Fibroblast of the conjunctiva (primary cell): Measurements from ENCODE around the gene TEDC2.
"Not testable (repeated sequence)": the region's sequence is repeated elsewhere in the genome, so short reads cannot be mapped to it uniquely, and the experiment has no call there.

Source experiments
- DNase-seq: peaks from one replicate; pipeline ENCODE4 v3.0.0-alpha.2; 2010; ENCODE audit warnings: low read depth

The TEDC2 gene, protein sequence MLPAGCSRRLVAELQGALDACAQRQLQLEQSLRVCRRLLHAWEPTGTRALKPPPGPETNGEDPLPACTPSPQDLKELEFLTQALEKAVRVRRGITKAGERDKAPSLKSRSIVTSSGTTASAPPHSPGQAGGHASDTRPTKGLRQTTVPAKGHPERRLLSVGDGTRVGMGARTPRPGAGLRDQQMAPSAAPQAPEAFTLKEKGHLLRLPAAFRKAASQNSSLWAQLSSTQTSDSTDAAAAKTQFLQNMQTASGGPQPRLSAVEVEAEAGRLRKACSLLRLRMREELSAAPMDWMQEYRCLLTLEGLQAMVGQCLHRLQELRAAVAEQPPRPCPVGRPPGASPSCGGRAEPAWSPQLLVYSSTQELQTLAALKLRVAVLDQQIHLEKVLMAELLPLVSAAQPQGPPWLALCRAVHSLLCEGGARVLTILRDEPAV

GRCh38 chr16:2459647-2460390 lies at the start of gene TEDC2:
TSS of gene TEDC2 (plus strand) at chr16:2460109. CDS start at chr16:2460145, 36 bp downstream.
- DNase-seq = peak; percentile 85

DNA sequence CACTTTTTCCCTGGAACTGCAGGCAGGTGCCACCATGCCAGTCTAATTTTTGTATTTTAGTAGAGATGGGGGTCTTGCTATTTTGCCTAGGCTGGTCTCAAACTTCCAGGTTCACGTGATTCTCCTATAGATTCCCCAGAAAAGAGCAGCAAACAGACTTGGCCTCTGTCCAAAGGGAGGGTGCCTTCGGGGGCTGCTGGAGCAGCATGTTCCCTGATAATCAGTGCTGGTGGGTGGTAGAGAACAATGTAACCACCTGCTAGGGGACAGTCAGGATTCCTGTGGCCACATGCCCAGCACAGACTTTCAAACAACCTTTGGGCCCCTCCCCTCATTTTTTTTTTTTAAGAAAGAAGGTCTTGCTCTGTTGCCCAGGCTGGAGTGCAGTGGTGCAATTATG lies 44.8 kb upstream of the TEDC2 start:
- no peak for DNase-seq

- no peak for DNase-seq
Measured at GRCh38 chr16:2420035-2420434, 39.9 kb upstream of the TEDC2 start.

DNA sequence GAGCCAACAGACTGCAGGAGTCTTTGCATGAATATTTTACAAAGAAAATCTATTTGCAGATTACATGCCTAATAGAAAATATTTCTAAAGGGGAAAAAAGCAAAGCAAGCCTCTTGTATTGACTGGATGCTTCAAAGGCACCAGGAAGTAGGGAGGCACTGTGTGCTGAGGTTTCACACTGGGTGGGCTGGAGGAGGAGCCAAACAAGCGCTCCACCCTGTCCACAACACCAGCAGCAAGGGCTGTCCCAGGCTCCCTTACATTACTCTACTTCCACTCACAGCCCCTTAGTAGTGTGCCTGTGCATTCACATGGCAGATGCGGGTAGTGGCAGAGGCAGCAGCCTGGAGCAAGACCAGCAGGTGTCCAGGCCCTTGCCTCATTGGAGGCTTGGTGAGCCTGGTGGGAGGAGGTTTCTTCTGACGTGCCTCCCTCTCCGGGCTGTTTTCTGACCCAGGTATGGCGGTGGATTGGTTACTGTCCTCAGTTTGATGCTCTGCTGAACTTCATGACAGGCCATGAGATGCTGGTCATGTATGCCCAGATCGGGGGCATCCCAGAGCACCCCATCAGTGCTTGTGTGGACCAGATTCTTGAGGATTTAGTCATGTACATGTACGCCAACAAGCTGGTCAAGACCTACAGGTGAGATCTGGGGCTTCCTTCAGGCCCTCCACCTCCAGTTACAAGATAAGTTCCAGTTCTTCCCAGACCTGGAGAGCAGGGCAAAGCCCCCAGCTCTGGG lies 37.6 kb upstream of the TEDC2 start:
- no peak for DNase-seq

GRCh38 chr16:2424061-2425007 lies 35.6 kb upstream of the TEDC2 start:
- no peak for DNase-seq

DNA sequence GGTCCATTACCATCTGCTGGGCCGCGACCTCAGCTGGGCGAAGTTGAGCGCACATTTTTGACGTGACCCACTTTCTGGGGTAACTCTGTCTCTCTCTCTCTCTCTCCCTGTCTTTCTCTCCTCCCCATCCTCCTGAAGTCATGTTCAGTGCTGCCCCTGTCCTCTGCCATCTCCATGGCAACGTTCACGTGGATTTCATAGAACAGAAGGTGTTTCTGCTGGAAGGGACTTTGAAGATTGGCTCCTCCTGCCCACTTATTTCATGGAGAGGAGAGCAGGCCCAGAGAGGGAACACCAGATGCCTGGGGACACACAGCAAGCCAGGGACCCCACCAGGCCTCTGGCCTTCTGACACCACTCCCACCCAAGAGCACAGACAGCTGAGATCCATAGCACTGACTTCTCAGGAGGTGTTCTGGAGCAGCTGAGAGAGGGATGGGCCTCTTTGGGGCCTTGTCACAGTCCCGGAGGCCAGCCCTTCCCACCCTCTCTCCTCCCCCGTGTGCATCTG lies 34.8 kb upstream of the TEDC2 start:
- no peak for DNase-seq

DNA sequence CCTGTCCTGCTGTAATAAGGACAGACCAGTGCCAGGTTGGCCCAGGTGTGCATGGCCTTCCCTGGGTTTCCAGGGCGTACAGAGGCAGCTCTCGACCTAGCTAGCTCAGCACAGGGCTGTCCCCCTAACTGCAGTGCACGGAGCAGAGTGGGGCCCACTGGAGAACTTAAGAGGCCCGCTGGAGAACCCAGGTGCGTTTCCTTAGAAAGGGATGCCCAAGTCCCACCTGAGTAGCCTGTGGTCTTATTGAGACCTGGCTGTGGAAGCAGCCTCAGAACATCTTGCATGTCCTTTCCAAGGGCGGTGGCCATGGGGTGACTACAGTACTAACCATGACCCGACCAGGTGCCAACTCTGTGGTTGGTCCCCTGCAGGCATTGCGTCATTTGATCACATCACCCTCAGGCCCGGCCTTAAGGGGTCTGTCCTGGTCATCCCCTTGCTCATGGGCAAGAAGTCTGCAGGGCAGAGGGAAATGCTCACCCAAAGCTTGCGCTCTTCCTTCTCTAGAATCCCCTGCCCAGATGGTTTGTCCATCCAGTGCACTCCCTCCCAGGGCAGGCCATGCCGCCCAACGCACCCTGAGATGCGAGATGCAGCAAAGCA lies 34.0 kb upstream of the TEDC2 start:
- DNase-seq = no peak

DNA sequence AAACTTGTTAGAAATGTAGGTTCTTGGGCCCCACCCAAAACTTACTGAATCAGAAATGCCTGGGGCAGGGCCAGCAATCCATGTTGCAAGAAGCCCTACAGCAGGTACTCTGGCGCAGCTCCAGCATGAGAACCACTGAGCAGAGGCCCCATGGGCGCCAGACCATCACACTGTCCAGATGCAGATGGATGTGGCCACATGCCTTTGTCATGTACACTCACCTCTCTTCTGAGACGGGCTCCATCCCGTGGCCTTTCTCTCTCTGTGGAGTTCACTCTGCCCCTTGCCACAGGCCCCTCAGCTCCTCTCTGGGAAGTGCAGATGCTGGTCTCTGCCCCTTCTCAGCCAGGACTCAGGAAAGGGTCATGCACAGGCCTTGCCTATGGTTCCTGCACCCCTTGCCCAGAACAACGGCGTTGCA lies 33.0 kb upstream of the TEDC2 start:
- no peak for DNase-seq

- DNase-seq = no peak
Measured at GRCh38 chr16:2427526-2427925, 32.4 kb upstream of the TEDC2 start.

DNA sequence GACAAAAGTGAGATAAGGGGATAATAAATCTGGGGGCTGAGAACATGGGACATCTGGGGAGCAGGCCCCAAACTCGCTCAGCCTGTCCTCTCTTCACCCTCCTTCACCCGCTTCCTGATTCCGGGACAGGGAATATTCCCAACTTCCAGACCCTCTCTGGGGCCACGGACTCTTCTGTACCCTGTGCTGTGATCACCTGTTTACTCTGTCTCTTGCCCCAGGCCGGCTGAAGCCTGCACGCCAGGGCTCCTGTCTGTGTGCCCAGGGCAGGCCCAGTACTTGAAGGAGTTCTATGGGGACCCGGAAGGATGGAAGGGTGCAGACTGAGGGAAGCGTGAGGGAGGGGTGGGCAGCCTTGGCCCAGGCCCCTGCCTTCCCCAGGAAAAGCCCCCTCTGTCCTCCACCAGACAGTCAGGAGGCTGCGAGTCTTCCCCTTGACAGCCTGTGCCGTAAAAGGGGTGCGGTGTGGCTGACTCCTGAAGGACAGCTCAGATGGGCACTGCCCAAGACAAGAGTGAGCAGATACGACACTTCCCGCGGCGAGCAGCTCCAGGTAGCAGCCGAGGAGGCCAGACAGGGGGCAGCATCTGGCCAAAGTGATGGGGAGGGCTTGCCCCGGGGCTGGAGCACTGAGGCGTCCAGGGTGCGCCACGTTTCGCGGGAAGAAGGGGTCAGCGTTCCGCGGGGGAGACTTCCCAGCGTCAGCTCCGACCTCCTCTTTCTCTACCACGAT lies 31.7 kb upstream of the TEDC2 start:
- no peak for DNase-seq

- DNase-seq = no peak
Measured at GRCh38 chr16:2428784-2429033, 31.2 kb upstream of the TEDC2 start.

- peak; percentile 90 for DNase-seq
Measured at GRCh38 chr16:2429034-2429770, 30.7 kb upstream of the TEDC2 start, which contains the start of gene CCNF. TSS of gene CCNF (plus strand) at chr16:2429447. CDS start at chr16:2429482, 35 bp downstream.

GRCh38 chr16:2429771-2430663 lies 29.9 kb upstream of the TEDC2 start:
- no peak for DNase-seq

DNA sequence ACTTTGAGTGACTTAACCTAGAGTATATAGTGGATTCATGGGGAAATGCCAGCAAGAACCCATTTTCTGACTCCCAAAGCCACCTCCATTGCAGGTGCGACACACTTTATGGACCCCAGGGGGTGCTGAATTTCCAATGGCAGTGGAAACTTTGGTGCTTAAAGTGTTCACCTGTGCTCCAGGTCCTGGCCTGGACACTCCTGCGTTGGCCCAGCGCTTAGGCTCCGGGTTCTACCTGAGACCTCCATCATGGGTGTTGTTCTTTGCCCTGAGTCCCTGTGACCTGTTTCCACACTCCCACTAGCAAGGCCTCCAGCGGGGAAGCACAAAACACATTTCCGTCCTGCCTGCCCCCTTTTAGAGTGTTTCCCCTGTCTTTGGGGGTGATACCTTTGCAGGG lies 27.6 kb upstream of the TEDC2 start:
- DNase-seq = no peak

DNA sequence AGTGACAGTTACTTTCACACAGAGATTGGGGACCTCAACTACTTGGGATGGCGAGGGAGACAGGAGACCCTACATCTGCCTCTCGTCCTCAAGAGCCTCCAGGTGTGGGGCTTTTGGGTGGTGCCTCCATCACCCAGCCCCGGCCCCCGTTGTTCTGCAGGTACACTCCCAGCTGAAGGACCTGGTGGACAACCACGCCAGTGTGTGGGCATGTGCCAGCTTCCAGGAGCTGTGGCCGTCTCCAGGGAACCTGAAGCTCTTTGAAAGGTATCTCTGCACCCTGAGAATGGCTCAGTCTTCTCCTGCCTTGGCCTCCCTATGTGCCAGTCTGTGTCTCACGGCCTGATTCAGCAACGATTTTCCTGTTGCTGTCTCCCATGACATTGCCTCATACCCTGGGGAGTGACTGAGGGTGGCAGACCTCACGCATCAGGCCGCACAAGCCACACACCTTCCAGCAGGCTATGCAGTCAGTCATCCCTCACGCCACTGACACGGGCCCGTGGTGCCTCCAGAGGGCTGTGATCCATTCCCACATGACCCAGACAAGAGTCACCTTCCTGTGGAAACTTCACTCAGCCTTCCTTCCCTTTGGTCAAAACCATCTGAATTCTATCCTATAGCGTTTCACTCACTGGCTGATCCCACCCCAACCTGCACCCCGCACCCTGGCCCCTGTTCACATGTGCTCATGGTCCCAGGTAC lies 27.0 kb upstream of the TEDC2 start:
- no peak for DNase-seq

DNA sequence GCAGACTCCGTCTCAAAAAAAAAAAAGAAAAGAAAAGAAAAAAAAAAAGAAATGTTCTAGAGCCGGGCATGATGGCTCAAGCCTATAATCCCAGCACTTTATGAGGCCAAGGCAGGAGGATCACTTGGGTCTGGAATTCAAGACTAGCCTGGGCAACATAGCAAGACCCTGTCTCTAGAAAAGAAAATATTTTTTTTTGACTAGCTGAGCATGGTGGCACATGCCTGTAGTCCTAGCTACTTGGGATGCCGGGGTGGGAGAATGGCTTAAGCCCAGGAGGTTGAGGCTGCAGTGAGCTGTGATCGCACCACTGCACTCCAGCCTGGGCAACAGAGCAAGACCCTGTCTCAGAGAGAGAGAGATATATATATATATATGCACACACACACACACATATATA lies 24.7 kb upstream of the TEDC2 start:
- not testable (repeated sequence) for DNase-seq

DNA sequence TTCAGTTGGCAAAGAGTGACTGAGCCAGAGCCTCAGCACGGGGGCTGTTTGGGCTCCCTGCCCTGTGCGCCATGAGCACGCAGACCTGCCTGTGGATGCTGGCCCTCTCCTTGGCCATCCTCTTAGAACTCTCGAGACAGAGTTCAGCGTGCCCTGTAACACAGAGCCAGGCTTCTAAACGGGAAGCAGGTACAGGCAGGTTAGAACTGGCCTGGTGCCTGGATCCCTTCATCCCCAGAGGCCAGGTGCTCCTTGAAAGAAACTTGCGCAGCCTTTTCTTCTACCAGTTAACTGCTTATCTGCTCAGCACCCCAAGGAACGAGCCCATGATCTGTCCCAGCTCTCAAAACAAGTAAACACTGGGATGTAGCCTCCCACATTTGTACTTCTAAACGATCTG lies 23.8 kb upstream of the TEDC2 start:
- DNase-seq = no peak
